Endothelial cell of umbilical vein (primary cell): ENCODE results near the gene ZNF688. TPM values are rescaled to one million over a fixed set of nuclear protein-coding genes. Genes with fewer than 3 reads are reported as not detected.
A peak's percentile ranks its signal among the peaks of the same experiment; 100 is the strongest.

Experiments used
- BruUV-seq: library from RNA; stranded (reverse); fragments of 400-500 nt; replicated peaks from 2 replicates; lab custom pipeline; 2021; lab: Mats Ljungman, UMichigan
- CTCF ChIA-PET: fragments of 300-600, 350-600 bp; sonication (Branson Sonifier 250); formaldehyde crosslinking; loops from one replicate; lab custom pipeline; 2021; ENCODE audit warnings: antibody characterized with exemption, inconsistent platforms; lab: Charles Lee
- POLR2A ChIA-PET: fragments of 300-600, 350-600 bp; sonication (Branson Sonifier 250); formaldehyde crosslinking; loops from one replicate; lab custom pipeline; 2021; ENCODE audit warnings: antibody characterized with exemption, inconsistent platforms; lab: Charles Lee
- DNase-seq: peaks from one replicate; pipeline ENCODE4 v3.0.0-alpha.2; 2011; ENCODE audit warnings: low read depth, low spot score
- FAIRE-seq: peaks from 2 replicates; lab custom pipeline; 2011; peaks lifted over from hg19 to GRCh38; lab: Jason Lieb, UNC
- H2AFZ ChIP-seq: 2 replicates; pipeline ENCODE4 v1.6.0; 2012; ENCODE audit warnings: low read depth, low read length, control low read depth, inconsistent platforms
- H3K27ac ChIP-seq: 2 replicates; pipeline ENCODE4 v1.5.1; 2011; ENCODE audit warnings: low read depth, mild to moderate bottlenecking, control low read depth, low read length, moderate library complexity; ENCODE audit not compliant: insufficient read depth
- H3K27me3 ChIP-seq, 2 experiments: 2 replicates each; pipeline versions ENCODE4 v1.6.0 to v1.6.1; 2011; ENCODE audit warnings: low read length in 2 of 2, mixed read lengths in 1 of 2; ENCODE audit not compliant: control insufficient read depth in 2 of 2, insufficient read depth in 2 of 2
- H3K36me3 ChIP-seq, 2 experiments: 2 replicates in 1 of 2; 3 replicates in 1 of 2; pipeline ENCODE4 v1.5.1; 2011; ENCODE audit warnings: low read length in 2 of 2, mild to moderate bottlenecking in 1 of 2, moderate library complexity in 1 of 2; ENCODE audit not compliant: control insufficient read depth in 2 of 2, insufficient read depth in 2 of 2; ENCODE audit errors: extremely low read depth in 1 of 2
- H3K4me1 ChIP-seq: 3 replicates; pipeline ENCODE4 v1.5.1; 2011; ENCODE audit warnings: mild to moderate bottlenecking, low read length; ENCODE audit not compliant: control insufficient read depth, insufficient read depth; ENCODE audit errors: extremely low read depth
- H3K4me2 ChIP-seq: 2 replicates; pipeline ENCODE4 v1.6.1; 2011; ENCODE audit warnings: low read length, control low read depth, mixed read lengths; ENCODE audit not compliant: insufficient read depth
- H3K4me3 ChIP-seq, 3 experiments: fragments of 200-600 bp in 1 of 3; sonication (generic), shearing (Covaris generic) in 1 of 3; replicated peaks in 1 of 3; 2 replicates each; pipeline ENCODE4 v1.5.1; 2011 to 2016; ENCODE audit warnings: control low read depth in 3 of 3, low read length in 3 of 3, mild to moderate bottlenecking in 2 of 3, inconsistent platforms in 1 of 3, low read depth in 1 of 3, moderate library complexity in 1 of 3; ENCODE audit not compliant: insufficient read depth in 1 of 3
- H3K79me2 ChIP-seq: 2 replicates; pipeline ENCODE4 v1.6.0; 2012; ENCODE audit warnings: low read length, inconsistent platforms; ENCODE audit not compliant: control insufficient read depth, insufficient read depth
- H3K9ac ChIP-seq: replicated peaks from 2 replicates; pipeline ENCODE3; 2011; ENCODE audit warnings: low read length, control low read depth; ENCODE audit not compliant: insufficient read depth; ENCODE audit errors: extremely low read depth
- H3K9me1 ChIP-seq: replicated peaks from 3 replicates; pipeline ENCODE4 v1.6.0; 2011; ENCODE audit warnings: mild to moderate bottlenecking, low read length; ENCODE audit not compliant: control insufficient read depth, insufficient read depth; ENCODE audit errors: extremely low read depth
- H3K9me3 ChIP-seq: replicated peaks from 2 replicates; pipeline ENCODE4 v1.5.1; 2012; ENCODE audit warnings: low read length, inconsistent platforms; ENCODE audit not compliant: control insufficient read depth, insufficient read depth
- H4K20me1 ChIP-seq: replicated peaks from 2 replicates; pipeline ENCODE3; 2011; ENCODE audit warnings: mild to moderate bottlenecking, low read length; ENCODE audit not compliant: control insufficient read depth, insufficient read depth; ENCODE audit errors: extremely low read depth
- EZH2 ChIP-seq: IDR thresholded peaks from 2 replicates; pipeline ENCODE4 v1.6.1; 2012; ENCODE audit warnings: borderline replicate concordance, low read depth, mild to moderate bottlenecking, moderate library complexity, low read length, inconsistent platforms; ENCODE audit not compliant: severe bottlenecking
- FOS ChIP-seq: IDR thresholded peaks from 2 replicates; pipeline ENCODE4 v1.6.1; 2011; ENCODE audit warnings: mild to moderate bottlenecking, low read length, moderate library complexity, borderline replicate concordance; ENCODE audit not compliant: insufficient read depth
- GATA2 ChIP-seq: IDR thresholded peaks from 2 replicates; pipeline ENCODE4 v1.7.0; 2011; ENCODE audit warnings: low read depth, mild to moderate bottlenecking, moderate library complexity, mixed read lengths, low read length; ENCODE audit not compliant: insufficient read length, insufficient read depth
- MYC ChIP-seq: IDR thresholded peaks from one replicate; pipeline ENCODE4 v1.6.1; 2011; ENCODE audit warnings: mild to moderate bottlenecking, low read depth, low read length
- POLR2A ChIP-seq: IDR thresholded peaks from 2 replicates; pipeline ENCODE4 v1.6.1; 2012; ENCODE audit warnings: low read depth, mild to moderate bottlenecking, control low read depth, low read length
- POLR2AphosphoS5 ChIP-seq: IDR thresholded peaks from 2 replicates; pipeline ENCODE4 v1.6.1; 2012; ENCODE audit warnings: low read depth, mild to moderate bottlenecking, control low read depth, low read length, moderate library complexity; ENCODE audit not compliant: insufficient read depth
- dilution Hi-C: fragments of 300-500 bp; cut with MboI; formaldehyde crosslinking; loops from one replicate; pipeline ENCODE4 v1.15.0; 2019; ENCODE audit warnings: low sequenced_read_pairs; ENCODE audit not compliant: extremely low pct_ligation_motif_present
- intact Hi-C: fragments of 100-400 bp; cut with micrococcal nuclease; formaldehyde crosslinking; loops from one replicate; pipeline ENCODE4 v1.10.0; 2022
- polyA plus RNA-seq, 4 experiments: library from polyadenylated mRNA; depleted of rRNA in 3 of 4; stranded (reverse) in 3 of 4; unstranded in 1 of 4; fragments of >200 nt; gene quantifications; 2 replicates each; pipeline versions ENCODE4 v1.2.1 to v1.2.3, GENCODE V29; 2011 to 2012; ENCODE audit warnings: missing spikeins in 1 of 4
- total RNA-seq: library from RNA; stranded (reverse); gene quantifications from 2 replicates; pipeline ENCODE4 v1.2.3, GENCODE V29; 2021
- TF ChIP-seq, protein P1 (sequence below), 2 donors: IDR thresholded peaks; 1 replicate in 1 of 2; 2 replicates in 1 of 2; pipeline ENCODE4 v1.5.1; 2011; ENCODE audit warnings: low read length in 2 of 2, mild to moderate bottlenecking in 2 of 2, moderate library complexity in 2 of 2, control low read depth in 1 of 2, inconsistent platforms in 1 of 2, low read depth in 1 of 2; ENCODE audit not compliant: insufficient read depth in 1 of 2; ENCODE audit errors: extremely low read depth in 1 of 2

Gene ZNF688
- total and polyA plus RNA-seq, 2 donors (not counting 3 experiments of a cell fraction or from before 2014, with no cell fraction given) = 5.4 to 10.9 TPM

DNA sequence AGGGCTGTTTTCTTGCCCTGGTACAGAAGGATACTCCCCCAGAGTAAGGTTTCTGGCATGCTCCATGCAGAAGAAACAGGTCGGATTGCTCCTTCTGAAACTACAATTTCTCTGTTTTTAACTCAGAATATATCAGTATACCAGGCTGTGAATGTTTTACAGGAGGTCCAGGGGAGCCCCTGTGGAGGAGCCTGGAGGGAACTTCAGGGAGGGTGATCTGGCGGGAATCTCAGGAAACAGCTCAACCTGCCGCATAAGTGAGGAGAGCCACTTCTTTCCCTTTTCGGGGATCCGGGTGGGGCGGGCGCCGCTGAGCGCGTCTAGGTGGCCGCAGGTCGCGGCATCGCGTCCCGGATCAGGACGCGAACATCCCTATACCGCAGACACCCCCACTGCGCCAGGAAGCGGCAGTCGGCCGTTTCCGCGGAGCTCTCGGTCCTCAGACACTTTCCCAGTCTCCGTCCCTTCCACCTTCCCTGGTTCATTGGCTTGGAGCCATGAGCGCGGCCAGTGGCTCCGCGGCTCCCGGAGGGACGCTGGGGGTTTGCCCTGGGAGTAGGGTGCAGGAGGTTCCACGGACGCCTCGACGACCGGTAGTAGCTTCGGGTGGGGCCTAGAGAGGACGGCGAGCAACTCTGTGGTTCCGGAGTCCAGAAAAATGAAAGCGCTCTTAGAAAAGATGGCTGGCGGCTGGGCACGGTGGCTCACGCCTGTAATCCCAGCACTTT lies 10.3 kb downstream of the ZNF688 start:
- intact Hi-C loops = no loop called here
- Histone ChIP-seq H3K4me3 (peak overlapping the region in 2 of 3 experiments; percentile 45 to 52), H3K4me1 (peaks cover 9% of the 10 kb centered on the region), H3K4me2 (peak overlapping the region; percentile 56), H2AFZ (peak overlapping the region; percentile 97), H3K27ac (peak overlapping the region; percentile 2), H3K9ac (peak overlapping the region; percentile 51), H3K79me2 (peaks cover 11% of the 10 kb centered on the region), H3K9me3 (no peaks in the 10 kb centered on the region), H3K27me3 (peaks cover 0 to 4% of the 10 kb centered on the region in 2 experiments), H3K9me1 (no peaks in the 10 kb centered on the region), H4K20me1 (no peaks in the 10 kb centered on the region), H3K36me3 (no peaks in the 10 kb centered on the region)
- TF ChIP-seq GATA2 = no peak
- TF ChIP-seq POLR2AphosphoS5 = peak; percentile 13
- no peak for TF ChIP-seq MYC
- TF ChIP-seq EZH2 = no peak
- TF ChIP-seq, protein P1, sequence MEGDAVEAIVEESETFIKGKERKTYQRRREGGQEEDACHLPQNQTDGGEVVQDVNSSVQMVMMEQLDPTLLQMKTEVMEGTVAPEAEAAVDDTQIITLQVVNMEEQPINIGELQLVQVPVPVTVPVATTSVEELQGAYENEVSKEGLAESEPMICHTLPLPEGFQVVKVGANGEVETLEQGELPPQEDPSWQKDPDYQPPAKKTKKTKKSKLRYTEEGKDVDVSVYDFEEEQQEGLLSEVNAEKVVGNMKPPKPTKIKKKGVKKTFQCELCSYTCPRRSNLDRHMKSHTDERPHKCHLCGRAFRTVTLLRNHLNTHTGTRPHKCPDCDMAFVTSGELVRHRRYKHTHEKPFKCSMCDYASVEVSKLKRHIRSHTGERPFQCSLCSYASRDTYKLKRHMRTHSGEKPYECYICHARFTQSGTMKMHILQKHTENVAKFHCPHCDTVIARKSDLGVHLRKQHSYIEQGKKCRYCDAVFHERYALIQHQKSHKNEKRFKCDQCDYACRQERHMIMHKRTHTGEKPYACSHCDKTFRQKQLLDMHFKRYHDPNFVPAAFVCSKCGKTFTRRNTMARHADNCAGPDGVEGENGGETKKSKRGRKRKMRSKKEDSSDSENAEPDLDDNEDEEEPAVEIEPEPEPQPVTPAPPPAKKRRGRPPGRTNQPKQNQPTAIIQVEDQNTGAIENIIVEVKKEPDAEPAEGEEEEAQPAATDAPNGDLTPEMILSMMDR (IDR thresholded peaks at IDR 0.05; ENCODE audit: extremely low read depth in 1 of 2, insufficient read depth in 1 of 2, low read depth in 1 of 2, low read length in 2 of 2) = no peak
- TF ChIP-seq POLR2A = peak; percentile 39
- no peak for TF ChIP-seq FOS
- dilution Hi-C loops = no loop called here
- no TSS peak for BruUV-seq
- FAIRE-seq = peak; percentile 63
- DNase-seq = peak; percentile 31
- ChIA-PET CTCF (interaction anchor here (1.0 to 1.8 kb wide), 4 partner anchors 26 to 132 kb away, joined by 3 to 6 read pairs (median 4); partner anchors contain the start of genes DCTPP1 and ZNF747), POLR2A (no interaction called here)
